IMR-90 (cell line): ENCODE results near the gene NF1. TPM values are rescaled to one million over a fixed set of nuclear protein-coding genes. Genes with fewer than 3 reads are reported as not detected.

Experiments
- ATAC-seq: fragments of 200-7000 bp; cut with Tn5 transposase; 2 replicates; pipeline ENCODE4 v1.9.1; 2020; ENCODE audit warnings: low read depth, mild to moderate bottlenecking, moderate library complexity
- BruUV-seq: library from RNA; stranded (reverse); fragments of 400-500 nt; replicated peaks from 2 replicates; lab custom pipeline; 2021; lab: Mats Ljungman, UMichigan
- CTCF ChIA-PET: fragments of 300-600 bp; formaldehyde crosslinking; extraction: SDS; loops from one replicate; lab custom pipeline; 2021; ENCODE audit warnings: antibody characterized with exemption; lab: Yijun Ruan, JAX
- POLR2A ChIA-PET: fragments of 300-600 bp; sonication (Branson Sonifier 250); formaldehyde crosslinking; loops from one replicate; lab custom pipeline; 2022; ENCODE audit warnings: antibody characterized with exemption; ENCODE audit not compliant: unreplicated experiment; lab: Charles Lee
- DNase-seq: peaks from one replicate; pipeline ENCODE4 v3.0.0; 2013
- H2AFZ ChIP-seq: replicated peaks from 2 replicates; pipeline ENCODE3; 2013; ENCODE audit warnings: low read length, mild to moderate bottlenecking; ENCODE audit not compliant: poor library complexity
- H2AK5ac ChIP-seq: 2 replicates; pipeline ENCODE4 v1.6.1; 2013; ENCODE audit warnings: low read depth, low read length, inconsistent platforms
- H2AK9ac ChIP-seq: replicated peaks from 2 replicates; pipeline ENCODE3; 2013; ENCODE audit warnings: mild to moderate bottlenecking, low read depth, low read length, moderate library complexity; ENCODE audit not compliant: poor library complexity
- H2BK120ac ChIP-seq: 2 replicates; pipeline ENCODE4 v1.6.1; 2013; ENCODE audit warnings: low read depth, low read length, inconsistent platforms
- H2BK15ac ChIP-seq: 3 replicates; pipeline ENCODE4 v1.6.1; 2013; ENCODE audit warnings: low read depth, low read length, inconsistent platforms
- H2BK20ac ChIP-seq: 2 replicates; pipeline ENCODE4 v1.6.1; 2013; ENCODE audit warnings: low read depth, mild to moderate bottlenecking, inconsistent platforms, low read length, moderate library complexity
- H2BK5ac ChIP-seq: 2 replicates; pipeline ENCODE4 v1.6.1; 2013; ENCODE audit warnings: mild to moderate bottlenecking, low read depth, low read length, inconsistent platforms; ENCODE audit not compliant: poor library complexity, severe bottlenecking
- H3K14ac ChIP-seq: replicated peaks from 2 replicates; pipeline ENCODE4 v1.6.1; 2013; ENCODE audit warnings: low read depth, low read length, inconsistent platforms
- H3K18ac ChIP-seq: 2 replicates; pipeline ENCODE4 v1.6.1; 2013; ENCODE audit warnings: low read depth, low read length, control low read depth
- H3K23ac ChIP-seq: 2 replicates; pipeline ENCODE4 v1.6.1; 2013; ENCODE audit warnings: low read depth, low read length, inconsistent platforms
- H3K27ac ChIP-seq: 2 replicates; pipeline ENCODE4 v1.5.1; 2013; ENCODE audit warnings: mild to moderate bottlenecking, control low read depth, low read length; ENCODE audit not compliant: insufficient read depth
- H3K27me3 ChIP-seq: 2 replicates; pipeline ENCODE4 v1.6.1; 2013; ENCODE audit warnings: low read length; ENCODE audit not compliant: control insufficient read depth, insufficient read depth
- H3K36me3 ChIP-seq: 2 replicates; pipeline ENCODE4 v1.6.1; 2013; ENCODE audit warnings: low read length, mixed read lengths; ENCODE audit not compliant: control insufficient read depth, insufficient read depth
- H3K4ac ChIP-seq: 2 replicates; pipeline ENCODE4 v1.6.1; 2013; ENCODE audit warnings: low read depth, low read length, inconsistent platforms
- H3K4me1 ChIP-seq: 2 replicates; pipeline ENCODE4 v1.6.1; 2013; ENCODE audit warnings: low read length, mixed read lengths; ENCODE audit not compliant: control insufficient read depth, insufficient read depth
- H3K4me2 ChIP-seq: 2 replicates; pipeline ENCODE4 v1.6.1; 2013; ENCODE audit warnings: low read depth, mild to moderate bottlenecking, control low read depth, low read length, moderate library complexity
- H3K4me3 ChIP-seq: 2 replicates; pipeline ENCODE4 v1.5.1; 2013; ENCODE audit warnings: low read depth, mild to moderate bottlenecking, control low read depth, low read length, moderate library complexity; ENCODE audit not compliant: insufficient read depth
- H3K56ac ChIP-seq: 2 replicates; pipeline ENCODE4 v1.6.1; 2013; ENCODE audit warnings: low read length, inconsistent platforms; ENCODE audit not compliant: insufficient read depth; ENCODE audit errors: extremely low read depth
- H3K79me1 ChIP-seq, 2 experiments: 2 replicates each; pipeline ENCODE4 v1.6.1; 2013; ENCODE audit warnings: low read length in 2 of 2, inconsistent platforms in 1 of 2, low read depth in 1 of 2
- H3K9ac ChIP-seq: 2 replicates; pipeline ENCODE4 v1.6.1; 2013; ENCODE audit warnings: low read depth, low read length, control low read depth
- H3K9me1 ChIP-seq: 2 replicates; pipeline ENCODE4 v1.6.1; 2013; ENCODE audit warnings: low read length, inconsistent platforms; ENCODE audit not compliant: insufficient read depth
- H3K9me3 ChIP-seq: 2 replicates; pipeline ENCODE4 v1.6.1; 2013; ENCODE audit warnings: low read length; ENCODE audit not compliant: control insufficient read depth, insufficient read depth
- H4K20me1 ChIP-seq: 2 replicates; pipeline ENCODE4 v1.6.1; 2013; ENCODE audit warnings: low read length, inconsistent platforms; ENCODE audit not compliant: insufficient read depth
- H4K5ac ChIP-seq: 2 replicates; pipeline ENCODE4 v1.6.1; 2013; ENCODE audit warnings: mild to moderate bottlenecking, low read depth, low read length, control low read depth
- H4K8ac ChIP-seq, 2 experiments: 2 replicates each; pipeline ENCODE4 v1.6.1; 2013; ENCODE audit warnings: low read depth in 2 of 2, low read length in 2 of 2, control low read depth in 1 of 2, inconsistent platforms in 1 of 2
- H4K91ac ChIP-seq: 2 replicates; pipeline ENCODE4 v1.6.1; 2013; ENCODE audit warnings: low read depth, low read length, inconsistent platforms; ENCODE audit not compliant: insufficient read depth
- BHLHE40 ChIP-seq: fragments of 150-350 bp; IDR thresholded peaks from 2 replicates; pipeline ENCODE4 v1.6.1; 2016; ENCODE audit warnings: mild to moderate bottlenecking, low read depth, low read length
- CEBPB ChIP-seq: IDR thresholded peaks from 2 replicates; pipeline ENCODE4 v1.6.1; 2012; ENCODE audit warnings: low read depth, low read length, improper control_type of control experiment
- CHD1 ChIP-seq: IDR thresholded peaks from 2 replicates; pipeline ENCODE4 v1.6.1; 2012; ENCODE audit warnings: low read depth, low read length, improper control_type of control experiment
- CTCF ChIP-seq: conservative IDR thresholded peaks from 2 replicates; pipeline ENCODE4 v1.5.1; 2012; ENCODE audit warnings: mild to moderate bottlenecking, low read depth, low read length, improper control_type of control experiment
- FOS ChIP-seq: fragments of 150-350 bp; IDR thresholded peaks from 2 replicates; pipeline ENCODE4 v1.6.1; 2016; ENCODE audit warnings: low read depth, low read length
- MAFK ChIP-seq: IDR thresholded peaks from 2 replicates; pipeline ENCODE4 v1.6.1; 2012; ENCODE audit warnings: low read depth, low read length, improper control_type of control experiment
- MAZ ChIP-seq: IDR thresholded peaks from 2 replicates; pipeline ENCODE4 v1.6.1; 2012; ENCODE audit warnings: low read depth, mild to moderate bottlenecking, low read length, improper control_type of control experiment, moderate library complexity, borderline replicate concordance
- MXI1 ChIP-seq: IDR thresholded peaks from 2 replicates; pipeline ENCODE4 v1.6.1; 2012; ENCODE audit warnings: low read depth, mild to moderate bottlenecking, low read length, moderate library complexity, borderline replicate concordance
- NFE2L2 ChIP-seq: fragments of 150-350 bp; IDR thresholded peaks from 2 replicates; pipeline ENCODE4 v1.6.1; 2016; ENCODE audit warnings: low read depth, mild to moderate bottlenecking, low read length
- POLR2A ChIP-seq: IDR thresholded peaks from 2 replicates; pipeline ENCODE4 v1.6.1; 2012; ENCODE audit warnings: mild to moderate bottlenecking, low read depth, low read length
- RAD21 ChIP-seq: IDR thresholded peaks from 2 replicates; pipeline ENCODE4 v1.6.1; 2012; ENCODE audit warnings: low read length, improper control_type of control experiment
- RCOR1 ChIP-seq: IDR thresholded peaks from 2 replicates; pipeline ENCODE4 v1.6.1; 2012; ENCODE audit warnings: mild to moderate bottlenecking, low read length, improper control_type of control experiment; ENCODE audit not compliant: insufficient replicate concordance
- RFX5 ChIP-seq: IDR thresholded peaks from 2 replicates; pipeline ENCODE4 v1.8.0; 2012; ENCODE audit warnings: low read depth, mild to moderate bottlenecking, low read length, moderate library complexity
- USF2 ChIP-seq: fragments of 150-350 bp; IDR thresholded peaks from 2 replicates; pipeline ENCODE4 v1.6.1; 2017; ENCODE audit warnings: mild to moderate bottlenecking, antibody characterized with exemption, low read length, low read depth
- WGBS, 2 experiments: methylation state at CpG; one replicate each; pipeline versions ENCODE4 v1.1.5 to v1.1.7; 2013; ENCODE audit warnings: missing lambda C conversion rate in 2 of 2; ENCODE audit not compliant: insufficient read length in 1 of 2; ENCODE audit errors: extremely low coverage in 2 of 2; 5-methylcytosine and 5-hydroxymethylcytosine counted together
- dilution Hi-C: fragments of 300-500 bp; cut with HindIII; formaldehyde crosslinking; loops from one replicate; pipeline ENCODE4 v1.14.3; 2018; ENCODE audit warnings: low sequenced_read_pairs; ENCODE audit not compliant: unreplicated experiment
- in situ Hi-C: fragments of 300-500 bp; cut with MboI; formaldehyde crosslinking; loops from 3 replicates; pipeline ENCODE4 v1.14.3; 2019; ENCODE audit warnings: low sequenced_read_pairs, inconsistent platforms, mixed read lengths
- intact Hi-C: fragments of 100-400 bp; cut with micrococcal nuclease; formaldehyde crosslinking; loops from 2 replicates; pipeline ENCODE4 v1.10.0; 2022
- polyA plus RNA-seq, 3 experiments: library from polyadenylated mRNA; depleted of rRNA; stranded (reverse); fragments of >200 nt; gene quantifications; 2 replicates each; pipeline ENCODE4 v1.2.3, GENCODE V29; 2012; ENCODE audit warnings: low replicate concordance in 1 of 3
- total RNA-seq: library from RNA; depleted of rRNA; stranded (reverse); fragments of >200 nt; gene quantifications from 2 replicates; pipeline ENCODE4 v1.2.3, GENCODE V29; 2012

Gene NF1
- total and polyA plus RNA-seq, 2 of the 4 experiments (the other 2 are of a cell fraction): 17.9 to 48.6 TPM

GRCh38 chr17:31404028-31404949 lies 309.5 kb downstream of the NF1 start:
- 86% methylated on average over 9 of the region's 19 CpGs; no CpG with 5 or more reads in 1 of the 2 experiments for WGBS, 2 experiments
- Histone ChIP-seq H3K9me1 (no peaks in the 10 kb centered on the region), H2BK20ac (no peak overlapping the region), H2BK120ac (no peak overlapping the region), H2AK9ac (no peak overlapping the region), H4K20me1 (no peaks in the 10 kb centered on the region), H2AFZ (no peak overlapping the region), H4K8ac (no peak overlapping the region), H3K14ac (no peak overlapping the region), H3K4me2 (no peak overlapping the region), H3K4me3 (no peak overlapping the region), H3K79me1 (no peaks in the 10 kb centered on the region), H3K9ac (no peak overlapping the region), H2BK5ac (no peak overlapping the region), H3K27ac (no peak overlapping the region), H4K91ac (no peak overlapping the region), H3K4ac (no peak overlapping the region), H3K9me3 (no peaks in the 10 kb centered on the region), H3K18ac (no peak overlapping the region), H3K4me1 (no peaks in the 10 kb centered on the region), H3K23ac (no peak overlapping the region), H2BK15ac (no peak overlapping the region), H4K5ac (no peak overlapping the region), H2AK5ac (no peak overlapping the region), H3K27me3 (peaks cover 45% of the 10 kb centered on the region), H3K56ac (no peak overlapping the region), H3K36me3 (no peaks in the 10 kb centered on the region)
- in situ Hi-C loops: no loop called here
- DNase-seq: no peak
- no TSS peak for BruUV-seq
- intact Hi-C loops: no loop called here
- ATAC-seq: no peak
- ChIA-PET POLR2A (no interaction called here), CTCF (no interaction called here)
- dilution Hi-C loops: no loop called here
- TF ChIP-seq CHD1 (no peak), BHLHE40 (no peak), MXI1 (no peak), MAFK (no peak), FOS (no peak), RCOR1 (no peak), CEBPB (no peak), RFX5 (no peak), NFE2L2 (no peak), MAZ (no peak), USF2 (no peak), RAD21 (no peak), CTCF (no peak), POLR2A (no peak)
